AG04449 (cell line): ENCODE measurements around the gene SRP68.
"Not testable (repeated sequence)": the region's sequence is repeated elsewhere in the genome, so short reads cannot be mapped to it uniquely, and the experiment has no call there.

Source experiments
- CTCF ChIA-PET: fragments of 350-600 bp; formaldehyde crosslinking; extraction: SDS; loops from one replicate; lab custom pipeline; 2021; ENCODE audit warnings: antibody characterized with exemption; lab: Yijun Ruan, JAX
- POLR2A ChIA-PET: fragments of 400-600, 350-600 bp; formaldehyde crosslinking; extraction: SDS; loops from one replicate; lab custom pipeline; 2020; ENCODE audit warnings: antibody characterized with exemption, inconsistent platforms; lab: Yijun Ruan, JAX
- DNase-seq: peaks from one replicate; pipeline ENCODE4 v3.0.0-alpha.2; 2010; ENCODE audit warnings: low read depth, low spot score
- H3K4me3 ChIP-seq: 2 replicates; pipeline ENCODE4 v1.5.1; 2011; ENCODE audit warnings: low read depth, mild to moderate bottlenecking, control low read depth, low read length
- CTCF ChIP-seq: IDR thresholded peaks from one replicate; pipeline ENCODE4 v1.5.1; 2011; ENCODE audit warnings: mild to moderate bottlenecking, moderate library complexity, low read length, control low read depth, inconsistent platforms; ENCODE audit not compliant: insufficient read depth; ENCODE audit errors: missing control alignments

Gene SRP68

GRCh38 chr17:76079535-76079955 lies 7.2 kb upstream of the SRP68 start:
- ChIA-PET CTCF (interaction anchor here (0.6 to 1.7 kb wide), 3 partner anchors 9 to 74 kb away, joined by 3 to 7 read pairs (median 3); no protein-coding TSS in a partner anchor), POLR2A (interaction anchor here (1.6 to 2.5 kb wide), 2 partner anchors 14 to 23 kb away, joined by 4 to 17 read pairs; partner anchors contain the start of gene EXOC7)
- H3K4me3 ChIP-seq: no peak overlapping the region
- no peak for DNase-seq
- TF ChIP-seq CTCF: no peak

DNA sequence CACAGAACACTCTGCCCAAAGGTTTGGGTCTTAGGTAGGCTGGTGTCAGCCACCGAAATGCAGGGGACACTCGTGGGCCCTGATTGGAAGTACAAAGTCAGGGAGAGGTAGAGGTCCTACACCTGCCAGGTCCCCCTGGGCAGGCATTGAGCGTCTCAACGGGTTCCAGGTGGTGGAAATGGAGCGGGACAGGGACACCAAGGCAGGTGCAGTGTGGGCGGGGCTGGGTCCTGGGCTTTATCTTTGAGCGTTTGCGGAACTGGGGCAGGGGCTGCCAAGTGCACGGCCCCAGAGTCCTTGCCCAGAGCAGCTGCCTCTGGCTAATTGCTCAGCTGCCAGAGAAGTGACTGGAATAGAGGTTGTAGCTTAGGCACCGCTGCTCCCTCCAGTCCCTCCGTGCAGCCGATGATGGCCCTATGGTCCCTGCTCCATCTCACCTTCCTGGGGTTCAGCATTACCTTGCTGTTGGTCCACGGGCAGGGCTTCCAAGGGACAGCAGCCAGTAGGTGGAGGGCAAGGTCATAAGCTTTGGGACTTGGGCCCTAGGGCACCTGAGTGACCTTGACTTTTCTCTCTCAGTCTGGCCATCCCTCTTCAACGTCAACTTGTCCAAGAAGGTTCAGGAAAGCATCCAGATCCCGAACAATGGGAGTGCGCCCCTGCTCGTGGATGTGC lies 6.7 kb upstream of the SRP68 start, which contains the start of gene ZACN:
Gene ZACN (plus strand): TSS at position 323 of the 675 bp plus-strand sequence. CDS start 83 bp downstream, at position 406.
- CTCF ChIA-PET: interaction anchor here (0.6 kb wide), 1 partner anchor 10 kb away, joined by 3 read pairs; no protein-coding TSS in a partner anchor

DNA sequence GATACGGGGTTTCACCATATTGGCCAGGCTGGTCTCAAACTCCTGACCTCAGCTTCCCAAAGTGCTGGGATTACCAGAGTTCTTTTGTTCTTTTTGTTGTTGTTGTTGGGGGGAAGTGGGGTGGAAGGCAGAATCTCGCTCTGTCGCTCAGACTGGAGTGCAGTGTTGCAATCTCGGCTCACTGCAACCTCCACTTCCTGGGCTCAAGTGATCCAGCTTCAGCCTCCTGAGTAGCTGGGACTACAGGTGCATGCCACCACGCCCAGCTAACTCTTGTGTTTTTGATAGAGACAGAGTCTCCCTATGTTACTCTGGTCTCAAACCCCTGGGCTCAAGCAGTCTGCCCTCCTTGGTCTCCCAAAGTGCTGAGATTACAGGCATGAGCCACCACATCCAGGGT lies 6.1 kb upstream of the SRP68 start:
- POLR2A ChIA-PET, DNase-seq, H3K4me3 ChIP-seq: not testable (repeated sequence)
- CTCF ChIA-PET: interaction anchor here (0.9 kb wide), 1 partner anchor 201 kb away, joined by 3 read pairs; no protein-coding TSS in a partner anchor

More for the DNA sequence above, 6.7 kb upstream of the SRP68 start, which contains the start of gene ZACN:
- no peak for DNase-seq
- POLR2A ChIA-PET: interaction anchor here (2.5 kb wide), 1 partner anchor 15 kb away, joined by 17 read pairs; no protein-coding TSS in a partner anchor
- H3K4me3 ChIP-seq: no peak within 1 kb of the TSS
- TF ChIP-seq CTCF: no peak

DNA sequence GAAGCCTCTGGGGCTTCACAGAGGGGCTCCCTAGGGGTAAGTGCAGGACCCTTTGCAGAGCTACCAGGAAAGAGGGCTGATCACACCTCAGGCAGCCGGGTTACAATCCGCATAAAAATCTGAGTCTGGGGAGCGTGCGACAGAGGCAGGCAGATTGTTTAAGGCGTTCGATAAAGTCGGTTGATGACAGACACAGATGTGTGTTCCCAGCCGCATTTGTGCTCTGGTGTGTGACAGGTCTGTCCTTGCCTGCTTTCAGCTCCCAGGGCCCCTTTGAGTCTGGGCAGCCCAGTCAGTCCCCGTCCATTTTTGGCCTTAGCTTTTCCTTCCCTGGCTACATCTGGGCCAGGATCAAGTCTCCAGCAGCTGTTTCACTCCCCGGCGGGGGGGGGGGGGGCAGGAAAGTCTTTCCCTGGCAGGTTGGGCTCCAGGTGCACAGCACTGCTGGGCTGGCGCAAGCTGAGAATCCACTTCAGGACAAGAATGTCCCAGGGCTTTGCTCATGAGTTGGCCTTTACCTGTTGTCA lies 5.3 kb upstream of the SRP68 start:
- CTCF ChIA-PET: interaction anchor here (0.9 kb wide), 1 partner anchor 202 kb away, joined by 3 read pairs; no protein-coding TSS in a partner anchor
- no peak for TF ChIP-seq CTCF
- H3K4me3 ChIP-seq: no peak overlapping the region
- DNase-seq: no peak
- POLR2A ChIA-PET: no interaction called here

GRCh38 chr17:76076765-76077583 lies 4.7 kb upstream of the SRP68 start:
- H3K4me3 ChIP-seq: no peak overlapping the region
- DNase-seq: no peak
- ChIA-PET CTCF (interaction anchor here (0.9 kb wide), 1 partner anchor 202 kb away, joined by 3 read pairs; no protein-coding TSS in a partner anchor), POLR2A (no interaction called here)
- TF ChIP-seq CTCF: no peak

GRCh38 chr17:76076146-76076764 lies 3.9 kb upstream of the SRP68 start:
- no peak for DNase-seq
- POLR2A ChIA-PET: no interaction called here

More at GRCh38 chr17:76076146-76076764, 3.9 kb upstream of the SRP68 start:
- H3K4me3 ChIP-seq: no peak overlapping the region
- CTCF ChIA-PET: no interaction called here
- no peak for TF ChIP-seq CTCF
